Measurements from ENCODE around the gene LGALS7B. TPM values are rescaled to one million over a fixed set of nuclear protein-coding genes. Genes with fewer than 3 reads are reported as not detected.
"Not testable (repeated sequence)": the region's sequence is repeated elsewhere in the genome, so short reads cannot be mapped to it uniquely, and the experiment has no call there.

LGALS7B gene
- total and polyA plus RNA-seq, 2 experiments from 2014 or later = not detected

DNA sequence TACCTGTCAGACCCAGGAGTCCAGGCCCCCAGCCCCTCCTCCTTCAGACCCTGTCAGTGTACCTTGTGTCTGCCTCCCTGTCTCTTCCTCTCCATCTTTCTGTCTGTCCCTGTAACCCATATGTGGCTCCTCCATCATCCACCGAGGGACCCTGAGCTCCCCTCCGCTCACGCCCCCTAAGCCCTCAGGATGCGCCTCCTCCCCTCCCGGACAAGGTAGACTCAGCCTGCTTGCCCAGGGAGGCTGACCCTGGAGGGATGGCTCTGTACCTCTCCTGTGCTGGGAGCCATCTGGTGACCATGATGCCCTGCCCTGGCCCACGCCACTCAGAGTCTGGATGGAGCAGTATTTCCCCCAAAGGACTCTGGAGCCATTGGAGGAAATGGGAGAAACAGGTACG lies 43.7 kb upstream of the LGALS7B start:
- Histone ChIP-seq H3K9me3 (ENCODE audit: low read depth) (no peaks in the 10 kb centered on the region), H3K36me3 (no peaks in the 10 kb centered on the region), H3K4me1 (ENCODE audit: low read depth) (no peaks in the 10 kb centered on the region), H3K4me3 (no peak overlapping the region), H3K27me3 (no peaks in the 10 kb centered on the region), H3K27ac (no peak overlapping the region)
- TF ChIP-seq, protein P1, sequence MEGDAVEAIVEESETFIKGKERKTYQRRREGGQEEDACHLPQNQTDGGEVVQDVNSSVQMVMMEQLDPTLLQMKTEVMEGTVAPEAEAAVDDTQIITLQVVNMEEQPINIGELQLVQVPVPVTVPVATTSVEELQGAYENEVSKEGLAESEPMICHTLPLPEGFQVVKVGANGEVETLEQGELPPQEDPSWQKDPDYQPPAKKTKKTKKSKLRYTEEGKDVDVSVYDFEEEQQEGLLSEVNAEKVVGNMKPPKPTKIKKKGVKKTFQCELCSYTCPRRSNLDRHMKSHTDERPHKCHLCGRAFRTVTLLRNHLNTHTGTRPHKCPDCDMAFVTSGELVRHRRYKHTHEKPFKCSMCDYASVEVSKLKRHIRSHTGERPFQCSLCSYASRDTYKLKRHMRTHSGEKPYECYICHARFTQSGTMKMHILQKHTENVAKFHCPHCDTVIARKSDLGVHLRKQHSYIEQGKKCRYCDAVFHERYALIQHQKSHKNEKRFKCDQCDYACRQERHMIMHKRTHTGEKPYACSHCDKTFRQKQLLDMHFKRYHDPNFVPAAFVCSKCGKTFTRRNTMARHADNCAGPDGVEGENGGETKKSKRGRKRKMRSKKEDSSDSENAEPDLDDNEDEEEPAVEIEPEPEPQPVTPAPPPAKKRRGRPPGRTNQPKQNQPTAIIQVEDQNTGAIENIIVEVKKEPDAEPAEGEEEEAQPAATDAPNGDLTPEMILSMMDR (IDR thresholded peaks at IDR 0.05; ENCODE audit: low read depth, low read length) = no peak
- DNase-seq (ENCODE audit: low read depth in 1 of 2, low spot score in 1 of 2) = no peak

DNA sequence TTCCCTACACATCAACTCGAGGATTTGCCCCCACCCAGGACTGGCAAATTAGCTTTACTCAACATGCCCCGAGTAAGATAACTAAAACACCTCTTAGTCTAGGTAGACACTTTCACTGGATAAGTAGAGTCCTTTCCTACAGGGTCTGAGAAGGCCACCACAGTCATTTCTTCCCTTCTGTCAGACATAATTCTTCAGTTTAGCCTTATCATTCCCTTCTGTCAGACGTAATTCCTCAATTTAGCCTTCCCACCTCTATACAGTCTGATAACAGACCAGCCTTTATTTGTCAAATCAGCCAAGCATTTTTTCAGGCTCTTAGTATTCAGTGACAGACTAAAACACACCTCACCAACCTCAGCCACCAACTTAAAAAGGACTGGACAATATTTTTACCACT lies 35.2 kb upstream of the LGALS7B start:
- H3K4me3 ChIP-seq; H3K36me3 ChIP-seq; H3K4me1 ChIP-seq (ENCODE audit: low read depth); H3K27me3 ChIP-seq; H3K27ac ChIP-seq; DNase-seq (ENCODE audit: low read depth in 1 of 2, low spot score in 1 of 2); H3K9me3 ChIP-seq (ENCODE audit: low read depth): not testable (repeated sequence)

DNA sequence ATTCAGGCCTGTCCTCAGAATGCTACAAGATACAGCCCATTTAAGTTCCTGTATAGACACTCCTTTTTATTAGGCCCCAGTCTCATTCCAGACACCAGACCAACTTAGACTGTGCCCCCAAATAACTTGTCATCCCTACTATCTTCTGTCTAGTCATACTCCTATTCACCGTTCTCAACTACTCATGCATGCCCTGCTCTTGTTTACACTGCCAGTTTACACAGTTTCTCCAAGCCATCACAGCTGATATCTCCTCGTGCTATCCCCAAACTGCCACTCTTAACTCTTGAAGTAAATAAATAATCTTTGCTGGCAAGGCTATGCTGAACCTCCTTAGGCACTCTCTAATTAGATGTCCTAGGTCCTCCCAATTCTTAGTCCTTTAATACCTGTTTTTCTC lies 34.8 kb upstream of the LGALS7B start:
- DNase-seq (ENCODE audit: low read depth in 1 of 2, low spot score in 1 of 2); H3K27me3 ChIP-seq; H3K4me1 ChIP-seq (ENCODE audit: low read depth); H3K36me3 ChIP-seq; H3K4me3 ChIP-seq; H3K9me3 ChIP-seq (ENCODE audit: low read depth); H3K27ac ChIP-seq: not testable (repeated sequence)

DNA sequence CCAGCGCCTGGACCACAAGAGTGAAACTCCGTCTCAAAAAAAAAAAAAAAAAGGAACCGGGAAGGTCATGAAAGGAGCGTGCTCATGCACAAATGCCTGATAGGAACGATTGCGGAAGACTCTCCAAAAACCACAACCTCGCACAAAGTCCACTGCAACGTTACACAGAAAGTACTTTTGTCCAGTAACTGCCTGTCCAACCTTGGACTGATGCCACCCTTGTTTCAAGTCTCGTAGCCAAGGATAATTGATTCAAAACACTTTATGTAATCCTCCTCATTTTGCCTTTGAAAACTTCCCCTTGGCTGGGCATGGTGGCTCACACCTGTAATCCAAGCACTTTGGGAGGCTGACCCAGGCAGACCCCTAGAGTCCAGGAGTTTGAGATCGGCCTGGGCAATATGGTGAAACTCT lies 29.4 kb upstream of the LGALS7B start:
- Histone ChIP-seq H3K36me3 (no peaks in the 10 kb centered on the region), H3K4me3 (no peak overlapping the region), H3K4me1 (ENCODE audit: low read depth) (no peaks in the 10 kb centered on the region)

DNA sequence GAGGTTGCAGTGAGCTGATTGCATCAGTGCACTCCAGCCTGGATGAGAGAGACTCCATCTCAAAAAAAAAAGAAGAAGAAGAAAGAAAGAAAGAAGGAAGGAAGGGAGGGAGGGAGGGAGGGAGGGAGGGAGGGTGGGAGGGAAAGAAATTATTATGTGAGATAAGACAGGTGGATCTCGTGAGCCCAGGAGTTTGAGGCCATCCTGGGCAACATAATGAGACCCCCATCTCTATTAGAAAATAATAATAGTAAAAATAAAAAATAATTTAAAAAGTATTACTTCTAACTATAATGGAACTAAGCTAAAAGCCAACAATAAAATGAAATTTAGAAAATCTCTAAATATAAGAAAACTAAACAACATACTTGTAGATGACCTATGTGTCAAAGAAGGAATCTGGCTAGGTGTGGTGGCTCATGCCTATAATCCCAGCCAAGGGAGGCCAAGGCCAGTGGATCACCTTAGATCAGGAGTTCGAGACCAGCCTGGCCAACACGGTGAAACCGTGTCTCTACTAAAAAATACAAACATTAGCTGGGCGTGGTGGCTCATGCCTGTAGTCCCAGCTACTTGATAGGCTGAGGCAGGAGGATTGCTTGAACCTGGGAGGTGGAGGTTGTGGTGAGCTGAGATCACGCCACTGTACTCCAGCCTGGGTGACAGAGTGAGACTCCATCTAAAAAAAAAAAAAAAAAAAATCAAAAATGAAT lies 28.0 kb upstream of the LGALS7B start:
- not testable (repeated sequence) for H3K27me3 ChIP-seq; H3K9me3 ChIP-seq (ENCODE audit: low read depth); H3K27ac ChIP-seq; H3K4me3 ChIP-seq; H3K4me1 ChIP-seq (ENCODE audit: low read depth); H3K36me3 ChIP-seq; DNase-seq (ENCODE audit: low read depth in 1 of 2, low spot score in 1 of 2)

More for the DNA sequence above, 29.4 kb upstream of the LGALS7B start:
- DNase-seq (ENCODE audit: low read depth in 1 of 2, low spot score in 1 of 2) = peak in 1 of 2 donors; percentile 83
- Histone ChIP-seq H3K9me3 (ENCODE audit: low read depth) (no peaks in the 10 kb centered on the region), H3K27ac (no peak overlapping the region), H3K27me3 (no peaks in the 10 kb centered on the region)
- TF ChIP-seq, protein P1 (IDR thresholded peaks at IDR 0.05; ENCODE audit: low read depth, low read length) = no peak

DNA sequence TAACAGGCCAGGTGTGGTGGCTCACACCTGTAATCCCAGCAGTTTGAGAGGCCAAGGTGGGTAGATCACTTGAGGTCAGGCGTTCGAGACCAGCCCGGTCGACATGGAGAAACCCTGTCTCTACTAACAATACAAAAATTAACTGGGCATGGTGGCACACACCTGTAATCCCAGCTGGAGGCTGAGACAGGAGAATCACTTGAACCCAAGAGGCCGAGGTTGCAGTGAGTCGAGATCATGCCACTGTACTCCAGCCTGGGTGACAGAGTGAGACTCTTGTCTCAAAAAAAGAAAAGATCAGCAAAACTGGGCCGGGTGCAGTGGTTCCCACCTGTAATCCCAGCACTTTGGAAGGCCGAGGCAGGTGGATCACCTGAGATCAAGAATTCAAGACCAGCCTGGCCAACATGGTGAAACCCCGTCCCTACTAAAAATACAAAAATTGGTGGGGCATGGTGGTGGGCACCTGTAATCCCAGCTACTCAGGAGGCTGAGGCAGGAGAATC lies 27.1 kb upstream of the LGALS7B start:
- not testable (repeated sequence) for H3K4me1 ChIP-seq (ENCODE audit: low read depth); DNase-seq (ENCODE audit: low read depth in 1 of 2, low spot score in 1 of 2); H3K27ac ChIP-seq; H3K36me3 ChIP-seq; H3K9me3 ChIP-seq (ENCODE audit: low read depth); H3K27me3 ChIP-seq; H3K4me3 ChIP-seq

DNA sequence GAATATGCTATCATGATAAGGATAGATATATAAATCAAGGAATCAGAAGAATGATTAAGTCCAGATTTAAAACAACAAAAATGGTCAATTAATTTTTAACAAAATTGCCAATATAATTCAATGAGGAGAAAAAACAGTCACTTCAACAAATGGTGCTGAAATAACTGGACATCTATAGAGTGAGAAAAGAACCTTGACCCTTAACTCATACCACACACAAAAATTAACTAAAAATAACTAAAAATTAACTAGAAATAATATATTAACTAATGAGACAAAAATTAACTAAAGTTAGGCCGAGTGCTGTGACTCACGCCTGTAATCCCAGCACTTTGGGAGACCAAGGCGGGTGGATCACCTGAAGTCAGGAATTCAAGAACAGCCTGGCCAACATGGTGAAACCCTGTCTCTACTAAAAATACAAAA lies 25.2 kb upstream of the LGALS7B start:
- H3K36me3 ChIP-seq = no peaks in the 10 kb centered on the region
- H3K27ac ChIP-seq = no peak overlapping the region
- no peak overlapping the region for H3K4me3 ChIP-seq
- H3K27me3 ChIP-seq = no peaks in the 10 kb centered on the region
- no peak for DNase-seq (ENCODE audit: low read depth in 1 of 2, low spot score in 1 of 2)
- H3K4me1 ChIP-seq (ENCODE audit: low read depth) = no peaks in the 10 kb centered on the region
- TF ChIP-seq, protein P1 (IDR thresholded peaks at IDR 0.05; ENCODE audit: low read depth, low read length) = no peak
- H3K9me3 ChIP-seq (ENCODE audit: low read depth) = no peaks in the 10 kb centered on the region

All from cardiac muscle cell (in vitro differentiated cells and primary cell).